Activated T-cell treated with anti-CD3 and anti-CD28 coated beads, Interleukin-2, amount 50 U/mL, for 4 hours (primary cell): Measurements from ENCODE around the gene GDPD4. TPM values are rescaled to one million over a fixed set of nuclear protein-coding genes. Genes with fewer than 3 reads are reported as not detected.
A peak's percentile ranks its signal among the peaks of the same experiment; 100 is the strongest.
"Not testable (repeated sequence)": the region's sequence is repeated elsewhere in the genome, so short reads cannot be mapped to it uniquely, and the experiment has no call there.

Experiments
- ATAC-seq, 2 donors: fragments of 200-7000 bp; cut with Tn5 transposase; one replicate each; pipeline ENCODE4 v1.10.0; 2021
- DNase-seq: peaks from one replicate; pipeline ENCODE4 v3.0.0-alpha.2; 2020
- H3K27me3 Mint-ChIP-seq: one replicate; pipeline ENCODE4 v1.8.0; 2021; ENCODE audit warnings: low read depth, mixed read lengths
- H3K36me3 Mint-ChIP-seq: one replicate; pipeline ENCODE4 v1.8.0; 2022; ENCODE audit warnings: mixed read lengths; ENCODE audit not compliant: insufficient read depth
- H3K4me1 Mint-ChIP-seq: one replicate; pipeline ENCODE4 v1.8.0; 2021; ENCODE audit warnings: low read depth, mixed read lengths
- H3K4me3 Mint-ChIP-seq: one replicate; pipeline ENCODE4 v1.8.0; 2021; ENCODE audit warnings: mild to moderate bottlenecking, moderate library complexity, mixed read lengths
- H3K9me3 Mint-ChIP-seq: one replicate; pipeline ENCODE4 v1.8.0; 2021; ENCODE audit warnings: mixed read lengths
- total RNA-seq, 3 donors: library from RNA; stranded (reverse); gene quantifications; one replicate each; pipeline ENCODE4 v1.2.1, GENCODE V29; 2021

Gene GDPD4
- total RNA-seq, 3 donors from 2014 or later: not detected

DNA sequence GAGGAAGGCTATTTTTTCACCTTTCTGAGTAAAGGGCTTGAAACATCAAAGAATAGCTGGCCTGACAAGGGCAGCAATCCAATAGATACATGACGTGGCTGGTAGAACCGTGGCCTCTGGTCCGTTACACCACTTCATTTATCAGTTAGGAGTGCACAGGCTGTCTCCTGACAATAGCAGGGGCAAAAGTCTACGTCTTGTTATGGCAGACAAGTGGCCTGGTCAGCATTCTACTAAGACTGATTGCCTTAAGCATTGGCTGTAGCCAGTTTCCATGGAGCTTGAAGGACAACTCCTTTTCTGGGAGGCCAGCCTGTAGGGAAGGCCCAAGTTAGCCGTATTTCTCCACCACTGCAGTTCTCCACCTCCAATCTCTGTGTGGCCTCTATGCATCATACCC, 9.2 kb upstream of the GDPD4 start:
- Mint-ChIP-seq H3K4me3 (no peak overlapping the region), H3K27me3 (peaks cover 4% of the 10 kb centered on the region), H3K9me3 (no peaks in the 10 kb centered on the region), H3K4me1 (no peaks in the 10 kb centered on the region), H3K36me3 (no peaks in the 10 kb centered on the region)
- DNase-seq (no peak), ATAC-seq (no peak)

DNA sequence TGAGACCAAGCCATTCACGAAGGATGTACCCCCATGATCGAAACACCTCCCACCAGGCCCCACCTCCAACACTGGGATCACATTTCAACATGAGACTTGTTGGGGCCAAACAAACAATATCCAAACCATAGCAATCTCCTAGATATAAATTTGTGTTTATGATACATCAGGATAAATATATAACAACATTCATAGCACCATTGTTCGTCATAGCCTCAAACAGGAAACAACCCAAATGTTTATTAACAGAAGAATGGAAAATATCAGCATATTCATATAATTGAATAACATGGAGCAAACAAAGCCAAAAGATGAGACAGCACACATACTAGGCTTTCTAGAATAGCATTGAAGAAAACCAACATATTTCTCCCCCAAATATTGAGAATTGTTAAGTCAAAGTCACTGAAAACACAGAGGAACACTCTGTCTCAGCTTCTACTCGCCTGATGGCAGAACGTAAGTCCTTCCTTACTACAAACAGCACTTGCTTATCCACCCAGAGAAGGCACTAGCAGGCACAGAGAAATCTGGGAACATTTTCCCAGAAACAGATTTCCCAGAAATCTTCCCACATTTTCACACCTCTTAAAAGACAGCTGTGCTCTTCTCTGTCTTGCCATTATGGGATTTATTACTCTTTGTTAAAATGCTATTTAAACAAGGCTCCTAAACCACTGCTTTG, 8.1 kb upstream of the GDPD4 start:
- ATAC-seq: no peak
- Mint-ChIP-seq H3K27me3 (peaks cover 4% of the 10 kb centered on the region), H3K4me3 (no peak overlapping the region), H3K9me3 (no peaks in the 10 kb centered on the region), H3K36me3 (no peaks in the 10 kb centered on the region), H3K4me1 (no peaks in the 10 kb centered on the region)
- DNase-seq: no peak

DNA sequence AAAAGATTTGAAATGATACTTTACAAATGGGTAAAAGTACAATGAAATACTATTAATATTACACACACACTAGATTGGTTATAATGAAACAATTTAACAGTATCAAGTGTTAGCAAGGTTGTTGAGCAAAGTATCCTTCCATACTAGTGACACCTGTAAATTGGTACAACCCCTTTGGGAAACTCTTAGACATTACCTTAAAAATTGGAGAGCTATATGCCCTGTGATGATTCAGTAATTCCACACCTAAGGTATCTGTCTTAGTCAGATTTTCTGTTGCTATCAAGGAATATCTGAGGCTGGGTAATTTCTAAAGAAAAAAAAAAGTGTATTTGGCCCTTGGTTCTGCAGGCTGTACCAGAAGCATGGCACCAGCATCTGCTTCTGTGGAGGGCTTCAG, 7.4 kb upstream of the GDPD4 start:
- no peaks in the 10 kb centered on the region for H3K36me3 Mint-ChIP-seq
- no peaks in the 10 kb centered on the region for H3K9me3 Mint-ChIP-seq
- no peaks in the 10 kb centered on the region for H3K4me1 Mint-ChIP-seq
- peaks cover 4% of the 10 kb centered on the region for H3K27me3 Mint-ChIP-seq
- H3K4me3 Mint-ChIP-seq: no peak overlapping the region
- DNase-seq (no peak), ATAC-seq (peak in 1 of 2 donors; percentile 38)

DNA sequence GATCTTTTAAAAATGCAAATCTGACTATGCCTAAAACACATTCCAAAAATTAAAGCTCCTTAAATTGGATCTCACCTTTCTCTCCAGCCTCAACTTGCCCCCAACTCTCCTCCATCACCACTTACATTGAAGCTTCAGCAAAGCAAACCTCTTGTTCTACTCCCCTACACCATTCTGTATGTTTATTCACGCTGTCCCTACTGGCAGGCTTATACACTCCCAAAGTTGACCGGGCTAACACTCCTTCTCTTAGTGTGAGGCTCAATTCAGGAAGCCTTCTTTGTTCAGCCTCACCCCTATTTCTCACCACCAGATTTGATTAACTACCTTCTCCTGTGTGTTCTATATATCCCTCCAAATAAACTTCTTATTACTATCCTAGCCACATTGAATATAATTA, 1.8 kb upstream of the GDPD4 start:
- Mint-ChIP-seq H3K4me1 (no peaks in the 10 kb centered on the region), H3K9me3 (no peaks in the 10 kb centered on the region), H3K4me3 (no peak overlapping the region), H3K27me3 (no peaks in the 10 kb centered on the region), H3K36me3 (no peaks in the 10 kb centered on the region)
- ATAC-seq (no peak), DNase-seq (no peak)

DNA sequence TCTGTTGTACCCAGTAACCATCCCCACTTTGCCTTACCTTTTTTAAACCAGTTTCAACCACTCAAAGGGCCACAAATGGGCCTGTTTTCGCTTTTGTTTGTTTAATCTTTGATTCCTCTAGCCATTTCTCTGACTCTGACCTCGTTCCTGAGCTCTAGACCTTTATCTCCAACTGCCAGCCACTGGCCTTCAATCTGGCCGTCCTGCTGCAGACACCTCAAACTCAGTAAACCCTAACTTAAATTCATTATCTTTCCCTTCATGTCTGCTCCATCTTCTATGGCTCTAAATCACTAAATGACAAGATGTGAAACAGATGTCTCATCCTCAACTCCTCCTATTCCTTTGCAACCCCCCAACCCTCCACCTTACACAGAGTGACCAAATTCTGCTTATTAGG, 1.3 kb upstream of the GDPD4 start:
- ATAC-seq: no peak
- no peak overlapping the region for H3K4me3 Mint-ChIP-seq
- no peak for DNase-seq

DNA sequence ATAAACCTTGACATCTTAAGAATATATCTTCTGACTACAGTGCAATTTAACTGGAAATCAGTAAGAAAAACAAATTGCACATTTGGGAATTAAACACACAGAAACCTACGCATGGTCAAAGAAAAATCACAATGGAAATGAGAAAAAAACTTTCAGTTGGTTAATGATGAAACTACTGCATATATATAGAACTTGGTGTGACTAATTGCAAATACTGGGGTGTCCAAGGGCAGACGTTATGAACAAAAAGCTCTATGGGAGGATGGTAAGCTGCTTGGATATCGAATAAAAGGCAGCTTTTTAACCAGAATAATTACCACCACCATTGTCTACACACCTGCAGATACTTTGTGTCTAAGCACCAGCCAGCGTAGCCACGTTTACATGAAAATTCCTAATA, 791 bp downstream of the GDPD4 start:
- Mint-ChIP-seq H3K4me3 (no peak overlapping the region), H3K9me3 (no peaks in the 10 kb centered on the region), H3K27me3 (no peaks in the 10 kb centered on the region), H3K4me1 (no peaks in the 10 kb centered on the region), H3K36me3 (no peaks in the 10 kb centered on the region)
- ATAC-seq (no peak), DNase-seq (no peak)

More for the DNA sequence above, 1.3 kb upstream of the GDPD4 start:
- Mint-ChIP-seq H3K9me3 (no peaks in the 10 kb centered on the region), H3K36me3 (no peaks in the 10 kb centered on the region), H3K4me1 (no peaks in the 10 kb centered on the region), H3K27me3 (no peaks in the 10 kb centered on the region)

DNA sequence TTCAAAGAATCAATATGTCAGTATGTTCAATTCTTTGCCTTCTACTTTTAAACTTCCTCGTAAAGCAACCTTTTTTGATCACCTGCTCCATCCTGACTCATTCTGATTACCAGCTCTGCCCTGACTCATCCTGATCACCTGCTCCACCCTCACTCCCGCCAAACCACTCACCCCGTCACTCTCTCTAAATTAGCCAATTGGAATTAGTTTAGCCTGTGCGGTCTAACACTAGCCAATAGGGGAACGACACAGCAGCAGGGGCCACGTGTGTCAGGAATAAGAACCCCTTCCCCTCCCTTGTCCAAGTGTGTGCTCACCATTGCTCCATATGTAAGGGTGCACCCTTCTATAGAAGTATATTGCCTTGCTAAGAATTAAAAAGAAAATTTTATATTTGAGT, 1.5 kb downstream of the GDPD4 start:
- H3K4me3 Mint-ChIP-seq, DNase-seq, H3K4me1 Mint-ChIP-seq, H3K9me3 Mint-ChIP-seq, H3K27me3 Mint-ChIP-seq, H3K36me3 Mint-ChIP-seq: not testable (repeated sequence)
- ATAC-seq: peak in 1 of 2 donors; percentile 71

DNA sequence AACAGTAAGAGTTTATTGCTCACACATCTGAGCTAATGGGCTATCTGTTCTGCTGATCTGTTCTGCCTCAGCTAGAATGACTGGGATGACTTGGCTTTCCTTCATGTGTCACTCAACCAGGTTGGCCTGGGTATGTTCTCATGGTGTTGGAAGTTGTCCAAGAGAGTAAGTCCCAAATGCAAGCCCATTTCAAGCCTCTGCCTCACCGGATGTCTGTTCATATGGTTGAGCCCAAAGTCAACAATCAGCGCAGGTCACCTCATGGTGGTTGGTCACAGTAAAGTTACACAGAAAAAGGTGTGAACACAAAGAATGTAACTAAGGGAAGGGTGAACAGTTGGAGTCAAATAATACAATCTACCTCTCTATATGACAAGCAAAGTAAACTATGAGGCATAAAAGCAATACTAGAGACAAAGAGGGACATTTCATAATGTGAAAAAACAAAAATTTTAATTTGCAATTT, 1.9 kb downstream of the GDPD4 start:
- DNase-seq (no peak), ATAC-seq (no peak)
- Mint-ChIP-seq H3K36me3 (no peaks in the 10 kb centered on the region), H3K4me1 (no peaks in the 10 kb centered on the region), H3K9me3 (no peaks in the 10 kb centered on the region), H3K27me3 (no peaks in the 10 kb centered on the region), H3K4me3 (no peak overlapping the region)

DNA sequence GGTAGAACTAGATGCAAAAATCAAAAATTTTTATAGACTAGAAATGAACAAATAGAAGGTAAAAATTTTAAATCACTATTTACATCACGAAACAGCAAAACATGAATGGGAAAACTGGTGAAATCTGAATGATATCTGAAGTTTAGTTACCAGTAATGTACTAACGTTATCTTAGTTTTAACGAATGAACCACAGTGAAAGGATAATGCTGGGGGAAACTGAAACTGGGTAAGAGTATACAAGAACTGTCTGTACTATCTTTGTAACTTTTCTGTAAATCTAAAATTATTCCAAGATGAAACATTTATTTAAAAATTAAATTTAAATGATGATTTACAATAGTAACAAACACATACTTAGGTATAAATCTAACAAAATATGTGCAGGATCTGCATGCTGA, 7.4 kb downstream of the GDPD4 start:
- Mint-ChIP-seq H3K4me3 (no peak overlapping the region), H3K27me3 (peaks cover 8% of the 10 kb centered on the region), H3K36me3 (no peaks in the 10 kb centered on the region), H3K9me3 (no peaks in the 10 kb centered on the region), H3K4me1 (no peaks in the 10 kb centered on the region)
- DNase-seq (no peak), ATAC-seq (no peak)

DNA sequence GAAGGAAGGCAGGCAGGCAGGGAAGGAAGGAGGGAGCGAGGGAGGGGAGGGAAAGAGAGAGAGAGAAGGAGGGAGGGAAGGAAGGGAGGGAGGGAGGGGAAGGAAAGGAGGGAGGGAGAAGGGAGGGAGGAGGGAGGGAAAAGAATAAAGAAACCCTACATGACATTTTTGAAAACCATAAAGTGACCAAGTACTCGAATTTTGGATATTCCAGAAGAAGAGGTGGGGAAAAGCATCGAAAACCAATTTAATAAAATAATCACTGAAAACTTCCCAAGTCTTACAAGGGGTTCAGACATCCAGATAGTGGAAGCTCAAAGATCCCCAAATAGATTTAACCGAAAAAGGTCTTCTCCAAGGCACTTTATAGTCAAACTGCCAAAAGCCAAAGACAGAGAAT, 11.7 kb downstream of the GDPD4 start:
- no peak for DNase-seq
- no peaks in the 10 kb centered on the region for H3K4me1 Mint-ChIP-seq
- H3K36me3 Mint-ChIP-seq: no peaks in the 10 kb centered on the region
- no peak for ATAC-seq
- H3K27me3 Mint-ChIP-seq: peaks cover 37% of the 10 kb centered on the region
- H3K9me3 Mint-ChIP-seq: no peaks in the 10 kb centered on the region
- H3K4me3 Mint-ChIP-seq: no peak overlapping the region

DNA sequence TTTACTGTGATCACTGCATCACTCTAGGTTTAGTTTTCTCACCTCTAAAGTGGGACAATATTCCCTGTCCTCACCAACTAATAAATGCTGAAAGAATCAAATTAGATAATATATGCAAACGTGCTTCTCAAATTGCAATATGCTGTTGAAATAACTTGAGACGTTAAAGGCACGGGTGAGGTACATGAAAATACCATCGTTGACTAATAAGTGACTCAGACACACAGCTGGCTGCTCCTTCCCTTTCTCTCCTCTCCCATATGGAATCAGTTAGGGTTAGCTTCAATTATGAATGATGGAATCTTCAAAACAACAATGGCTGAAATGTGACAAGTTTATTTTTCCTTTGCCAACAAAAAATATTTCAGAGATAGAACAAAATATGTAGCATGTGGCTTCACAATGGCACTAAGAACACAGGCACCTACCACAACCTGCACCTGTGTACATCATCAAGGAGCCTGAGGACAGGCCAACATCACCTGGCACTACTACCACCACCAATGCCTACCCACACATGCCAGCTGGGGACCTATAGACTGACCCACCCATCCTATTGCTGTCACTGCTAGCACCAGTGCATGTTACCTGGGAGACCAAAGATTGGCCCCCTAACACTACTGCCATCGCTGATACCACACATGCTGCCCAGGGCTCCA, 13.7 kb downstream of the GDPD4 start:
- no peak for ATAC-seq

DNA sequence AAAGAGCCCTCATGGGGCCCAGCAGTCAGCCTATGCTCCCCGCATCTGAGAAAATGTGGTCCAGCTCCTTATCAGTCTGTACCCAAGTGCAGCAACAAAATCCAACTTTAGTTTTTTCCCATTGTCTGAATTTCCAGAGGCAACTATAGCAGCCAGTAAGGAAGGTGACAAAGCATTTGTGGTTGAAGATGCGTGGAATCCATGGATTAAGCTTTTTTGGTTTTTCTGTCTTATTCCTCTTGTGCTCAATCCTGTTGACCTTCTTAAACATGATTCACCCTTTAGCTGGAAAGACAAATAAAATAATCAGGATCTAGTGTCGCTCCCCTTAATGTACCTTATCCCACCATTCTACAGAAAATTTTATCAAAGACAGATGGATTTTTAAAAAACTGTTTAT, 14.3 kb downstream of the GDPD4 start:
- H3K9me3 Mint-ChIP-seq: no peaks in the 10 kb centered on the region
- H3K27me3 Mint-ChIP-seq: peaks cover 42% of the 10 kb centered on the region
- H3K4me3 Mint-ChIP-seq: no peak overlapping the region
- no peak for DNase-seq
- ATAC-seq: no peak
- no peaks in the 10 kb centered on the region for H3K36me3 Mint-ChIP-seq
- no peaks in the 10 kb centered on the region for H3K4me1 Mint-ChIP-seq

More for the DNA sequence above, 13.7 kb downstream of the GDPD4 start:
- no peak for DNase-seq
- H3K9me3 Mint-ChIP-seq: no peaks in the 10 kb centered on the region
- no peaks in the 10 kb centered on the region for H3K4me1 Mint-ChIP-seq
- no peaks in the 10 kb centered on the region for H3K36me3 Mint-ChIP-seq
- peaks cover 42% of the 10 kb centered on the region for H3K27me3 Mint-ChIP-seq
- H3K4me3 Mint-ChIP-seq: no peak overlapping the region

DNA sequence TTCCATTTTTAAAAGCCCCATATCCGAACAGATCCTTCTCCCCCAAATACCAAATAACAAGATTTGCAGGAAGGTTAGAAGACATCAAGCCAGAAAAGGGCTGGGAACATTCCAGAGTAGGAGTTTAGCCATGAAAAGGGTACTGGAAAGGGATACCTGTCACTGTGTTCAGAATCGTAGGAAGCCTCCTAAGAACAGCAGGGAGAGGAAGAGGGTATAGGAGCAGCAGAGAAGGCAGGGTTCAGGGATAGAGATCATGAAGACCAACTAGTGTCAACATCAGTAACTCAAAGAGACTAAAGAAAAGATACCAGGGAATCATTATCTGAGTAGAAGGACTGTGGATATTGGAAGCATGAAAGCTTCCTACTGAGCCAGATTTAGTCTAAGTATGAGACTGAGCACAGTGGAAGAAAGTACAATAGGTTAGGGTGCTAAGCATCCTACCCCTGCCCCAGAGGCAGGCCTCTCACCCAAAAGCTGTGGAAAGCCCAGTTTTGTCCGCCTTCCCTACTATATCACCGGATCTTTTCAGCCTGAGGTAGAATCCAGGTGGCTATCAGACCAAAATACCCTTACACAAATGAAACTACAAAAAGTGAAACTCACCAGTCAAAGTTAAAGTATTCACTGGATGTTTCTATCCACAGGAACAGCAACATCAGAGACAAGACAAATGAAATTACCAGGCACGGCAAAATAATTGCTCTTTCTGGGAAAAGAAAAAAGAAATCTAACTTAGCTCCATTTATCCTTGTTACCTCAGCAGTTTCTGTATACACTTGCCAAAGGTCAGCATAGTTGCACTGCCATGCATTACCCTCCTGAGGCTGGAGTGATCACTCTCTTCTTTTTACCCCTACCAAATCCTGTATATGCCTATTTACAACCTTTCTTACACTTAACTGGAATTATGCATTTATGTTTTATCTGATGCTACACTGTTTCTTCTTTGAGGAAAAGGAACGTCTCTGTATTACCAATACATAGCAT, 16.7 kb downstream of the GDPD4 start:
- DNase-seq (no peak), ATAC-seq (no peak)
- Mint-ChIP-seq H3K4me1 (no peaks in the 10 kb centered on the region), H3K27me3 (peaks cover 37% of the 10 kb centered on the region), H3K9me3 (no peaks in the 10 kb centered on the region), H3K4me3 (no peak overlapping the region), H3K36me3 (no peaks in the 10 kb centered on the region)

DNA sequence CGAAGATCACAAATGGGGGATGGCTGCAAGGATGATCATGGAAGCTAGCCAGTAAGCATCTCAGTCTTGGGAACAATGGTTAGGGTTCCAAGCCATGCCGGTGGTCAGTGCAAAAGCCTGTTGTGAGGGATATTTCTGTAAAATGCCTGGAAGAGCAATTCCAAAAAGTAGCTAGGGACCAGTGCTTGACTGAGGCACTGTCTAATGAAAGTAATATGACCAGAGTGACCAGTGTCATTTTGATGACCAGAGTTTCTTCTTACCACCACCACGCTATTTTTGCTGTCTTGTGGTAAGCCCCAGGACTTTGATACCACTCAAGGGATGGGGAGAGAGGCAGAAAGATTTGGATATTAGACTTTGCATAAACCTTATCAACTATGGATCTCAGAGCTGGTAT, 18.4 kb downstream of the GDPD4 start:
- no peak for ATAC-seq
- no peak for DNase-seq
- Mint-ChIP-seq H3K36me3 (no peaks in the 10 kb centered on the region), H3K4me1 (no peaks in the 10 kb centered on the region), H3K4me3 (no peak overlapping the region), H3K9me3 (no peaks in the 10 kb centered on the region), H3K27me3 (peaks cover 34% of the 10 kb centered on the region)
